COLO829 (cell line): ENCODE data around the gene EXT2.
A peak's percentile ranks its signal among the peaks of the same experiment; 100 is the strongest.

Source experiments
- DNase-seq: peaks from one replicate; pipeline ENCODE4 v3.0.0; 2012; ENCODE audit warnings: low spot score

EXT2 gene

GRCh38 chr11:44095506-44096359 is at the start of gene EXT2:
TSS of gene EXT2 (plus strand) at chr11:44095678. CDS start at chr11:44107713, 12,035 bp downstream.
- DNase-seq = peak; percentile 92

- no peak for DNase-seq
Observed at GRCh38 chr11:44046182-44046581, 49.3 kb upstream of the EXT2 start.

GRCh38 chr11:44047298-44047697 is 48.2 kb upstream of the EXT2 start:
- DNase-seq = no peak

DNA sequence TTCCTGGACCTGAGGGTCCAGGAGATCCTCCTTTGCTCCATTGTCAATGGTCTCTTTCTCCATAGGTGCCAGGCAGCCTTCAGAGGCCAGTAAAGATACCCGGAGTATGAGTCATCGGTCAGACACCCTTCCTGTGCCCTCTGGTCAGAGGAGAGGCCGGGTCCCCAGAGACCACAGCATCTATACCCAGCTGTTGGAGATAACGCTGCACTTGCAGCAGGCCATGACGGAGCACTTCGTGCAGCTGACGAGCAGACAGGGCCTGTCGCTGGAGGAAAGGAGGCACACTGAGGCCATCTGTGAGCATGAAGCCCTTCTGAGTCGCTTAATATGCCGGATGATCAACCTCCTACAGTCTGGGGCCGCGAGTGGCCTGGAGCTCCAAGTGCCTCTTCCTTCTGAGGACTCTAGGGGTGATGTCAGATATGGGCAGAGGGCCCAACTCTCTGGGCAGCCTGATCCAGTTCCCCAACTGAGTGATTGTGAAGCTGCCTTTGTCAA is 47.5 kb upstream of the EXT2 start, which contains the start of gene ACCSL:
Gene ACCSL, plus strand, starts transcription at position 51 of the 501 bp plus-strand sequence. Its CDS starts 56 bp downstream, at position 107.
- DNase-seq = peak; percentile 82

GRCh38 chr11:44049832-44050231 is 45.6 kb upstream of the EXT2 start:
- DNase-seq = no peak

DNA sequence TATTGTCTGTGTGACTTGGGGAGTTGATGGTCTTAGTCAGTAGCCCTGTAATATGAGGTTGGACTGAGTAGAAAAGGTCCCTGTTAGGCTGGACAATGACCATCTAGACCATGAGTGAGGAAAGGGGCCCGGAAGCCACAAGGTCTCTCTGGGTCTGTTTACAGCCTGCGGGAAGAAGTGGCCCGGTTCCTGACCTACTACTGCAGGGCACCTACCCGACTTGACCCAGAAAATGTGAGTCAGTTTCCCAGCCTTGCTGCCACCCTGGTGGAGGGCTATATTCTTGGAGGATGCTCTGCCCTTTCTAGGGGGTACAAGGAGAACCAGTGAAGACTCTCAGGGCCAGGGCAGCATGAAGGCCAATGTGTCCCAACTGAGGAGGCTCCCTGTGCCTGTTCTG is 44.3 kb upstream of the EXT2 start:
- DNase-seq = no peak

GRCh38 chr11:44057340-44057739 is 38.1 kb upstream of the EXT2 start:
- DNase-seq = no peak

DNA sequence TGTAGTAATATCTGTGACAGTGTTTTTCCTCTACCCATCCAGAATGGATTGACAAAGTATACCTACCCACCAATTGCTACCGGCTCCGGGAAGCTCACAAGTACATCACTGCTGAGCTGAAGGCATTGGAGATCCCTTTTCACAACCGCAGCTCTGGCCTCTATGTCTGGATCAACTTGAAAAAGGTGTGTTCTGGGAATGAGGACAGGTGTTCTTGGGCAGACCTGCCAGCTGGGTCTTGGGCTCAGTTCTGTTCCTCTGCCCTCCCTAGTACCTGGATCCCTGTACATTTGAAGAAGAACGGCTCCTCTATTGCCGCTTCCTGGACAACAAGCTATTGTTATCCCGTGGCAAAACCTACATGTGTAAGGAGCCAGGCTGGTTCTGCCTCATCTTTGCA is 37.2 kb upstream of the EXT2 start:
- no peak for DNase-seq

DNA sequence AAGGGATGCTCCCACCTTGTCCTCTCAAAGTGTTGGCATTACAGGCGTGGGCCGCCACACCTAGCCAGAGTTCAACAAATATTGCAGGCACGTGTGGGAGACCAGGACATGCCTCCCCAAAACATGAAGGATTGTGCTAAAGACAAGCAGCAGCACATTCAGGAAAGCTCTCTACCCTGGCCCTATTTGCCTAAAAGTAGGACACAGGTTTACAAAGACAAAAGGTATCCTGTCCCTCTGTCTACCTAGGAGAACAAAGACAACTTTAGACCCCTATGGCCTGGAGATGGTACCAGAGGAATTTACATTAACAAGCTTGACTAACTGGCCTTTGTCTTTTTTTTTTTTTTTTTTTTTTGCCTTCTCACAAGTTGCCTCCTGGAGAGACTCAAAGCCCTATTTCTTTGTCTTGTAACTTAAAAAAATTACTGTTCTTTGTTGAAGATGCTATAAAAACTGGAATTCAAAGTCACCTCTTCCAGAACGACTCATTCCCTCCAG is 30.3 kb upstream of the EXT2 start:
- DNase-seq = no peak

GRCh38 chr11:44065841-44066731 is 29.4 kb upstream of the EXT2 start, which contains the start of gene ACCS:
TSS of gene ACCS (plus strand) at chr11:44066270. CDS start at chr11:44067628, 1,358 bp downstream.
- peak; percentile 86 for DNase-seq

GRCh38 chr11:44066732-44067141 is 28.7 kb upstream of the EXT2 start:
- peak; percentile 78 for DNase-seq

DNA sequence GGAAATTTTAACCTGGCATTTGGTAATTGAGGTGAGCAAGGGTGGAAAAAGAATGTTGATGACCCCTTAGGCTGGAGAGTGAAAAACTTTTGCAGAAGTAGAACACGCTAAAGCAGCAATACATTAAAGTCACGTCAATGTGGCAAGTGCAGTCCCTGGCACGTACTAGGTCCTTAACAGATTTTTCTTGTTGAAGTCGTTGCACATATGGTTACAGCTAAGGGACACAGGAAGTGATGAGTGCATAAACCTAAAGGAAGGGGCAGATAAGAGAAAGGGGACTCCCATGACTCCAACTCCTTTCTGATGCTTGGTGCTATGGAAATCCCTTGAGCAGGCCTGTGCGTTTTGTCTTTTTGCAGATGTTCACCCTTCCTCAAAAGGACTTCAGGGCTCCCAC is 28.2 kb upstream of the EXT2 start:
- DNase-seq = no peak

- no peak for DNase-seq
Observed at GRCh38 chr11:44068180-44068579, 27.3 kb upstream of the EXT2 start.

DNA sequence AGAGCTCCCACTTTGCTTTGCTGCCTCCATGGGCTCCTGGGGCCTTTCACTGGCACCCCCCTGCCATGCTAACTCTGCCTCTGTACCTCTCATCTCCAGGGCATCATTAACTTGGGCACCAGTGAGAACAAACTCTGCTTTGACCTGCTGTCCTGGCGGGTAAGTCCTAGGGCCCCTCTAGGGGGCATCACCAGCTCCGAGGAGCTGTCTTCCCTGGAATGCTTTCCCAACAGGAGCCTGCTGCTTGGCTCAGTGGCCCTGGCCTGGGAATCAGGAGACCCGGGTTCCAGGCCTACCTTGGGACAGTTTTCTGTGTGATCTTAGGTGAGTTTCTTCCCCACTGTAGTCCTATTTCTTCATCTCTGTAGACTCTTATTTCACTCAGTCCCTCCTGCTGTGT is 24.3 kb upstream of the EXT2 start:
- no peak for DNase-seq

- no peak for DNase-seq
Observed at GRCh38 chr11:44072757-44073658, 22.5 kb upstream of the EXT2 start.

DNA sequence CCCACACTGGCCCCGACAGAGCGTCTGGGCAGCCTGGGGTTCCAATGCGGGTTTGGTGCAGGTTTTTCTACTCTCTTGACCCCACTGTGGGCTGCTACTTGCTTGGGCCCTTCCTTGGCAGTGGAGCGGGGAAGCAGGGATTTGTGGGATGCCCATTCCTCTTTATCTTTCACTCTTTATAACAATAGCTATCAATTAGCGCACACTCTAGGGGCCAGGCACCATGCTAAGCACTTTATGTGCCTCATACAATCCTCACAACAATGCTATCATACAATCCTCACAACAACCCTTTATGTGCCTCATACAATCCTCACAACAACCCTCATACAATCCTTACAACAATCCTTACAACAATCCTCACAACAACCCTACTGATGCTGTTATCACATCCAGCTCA is 16.7 kb upstream of the EXT2 start:
- DNase-seq = no peak

DNA sequence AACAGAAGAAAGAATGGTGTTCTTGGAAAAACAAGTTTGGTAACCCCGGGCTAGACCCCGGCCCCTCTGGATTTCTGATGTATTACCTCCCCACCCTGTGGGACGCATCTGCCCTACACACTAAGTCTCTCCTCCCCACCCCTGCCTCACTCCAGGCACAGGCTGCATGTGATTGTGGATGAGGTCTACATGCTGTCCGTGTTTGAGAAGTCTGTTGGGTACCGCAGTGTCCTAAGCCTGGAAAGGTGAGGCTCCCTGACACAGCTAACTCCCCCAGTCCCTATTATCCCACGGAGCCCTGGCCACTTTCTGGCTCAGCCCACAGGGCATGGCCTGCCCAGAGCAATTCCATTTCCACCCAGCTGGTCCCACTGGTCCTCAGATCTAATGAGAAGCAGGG is 16.1 kb upstream of the EXT2 start:
- no peak for DNase-seq

DNA sequence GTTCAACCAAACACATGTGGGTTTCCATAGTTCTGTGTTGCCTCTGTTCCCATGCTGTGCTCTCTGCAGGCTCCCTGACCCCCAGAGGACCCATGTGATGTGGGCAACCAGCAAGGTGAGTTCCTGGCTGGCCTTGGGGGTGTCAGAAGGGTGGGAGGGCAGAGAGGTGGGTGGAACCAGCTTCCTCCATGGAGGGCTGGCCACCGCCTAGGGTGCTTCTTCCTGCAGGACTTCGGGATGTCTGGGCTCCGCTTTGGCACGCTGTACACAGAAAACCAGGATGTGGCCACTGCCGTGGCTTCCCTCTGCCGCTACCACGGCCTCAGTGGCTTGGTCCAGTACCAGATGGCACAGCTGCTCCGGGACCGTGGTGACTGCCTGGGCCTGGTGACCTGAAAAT is 14.5 kb upstream of the EXT2 start:
- no peak for DNase-seq

GRCh38 chr11:44082645-44083044 is 12.8 kb upstream of the EXT2 start:
- no peak for DNase-seq

DNA sequence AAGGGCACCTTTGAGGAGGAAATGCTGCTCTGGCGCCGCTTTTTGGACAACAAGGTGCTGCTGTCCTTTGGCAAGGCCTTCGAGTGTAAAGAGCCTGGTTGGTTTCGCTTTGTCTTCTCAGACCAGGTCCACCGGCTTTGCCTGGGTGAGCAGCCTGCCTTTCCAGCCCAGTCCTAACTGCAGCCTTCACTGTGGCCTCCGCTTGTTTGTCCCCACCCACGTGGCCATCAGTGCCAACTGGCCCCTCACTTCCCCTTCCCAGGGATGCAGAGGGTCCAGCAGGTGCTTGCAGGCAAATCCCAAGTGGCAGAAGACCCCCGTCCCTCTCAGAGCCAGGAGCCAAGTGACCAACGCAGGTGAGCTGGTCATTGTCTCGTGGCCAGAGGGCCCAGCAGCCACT is 12.0 kb upstream of the EXT2 start:
- no peak for DNase-seq

DNA sequence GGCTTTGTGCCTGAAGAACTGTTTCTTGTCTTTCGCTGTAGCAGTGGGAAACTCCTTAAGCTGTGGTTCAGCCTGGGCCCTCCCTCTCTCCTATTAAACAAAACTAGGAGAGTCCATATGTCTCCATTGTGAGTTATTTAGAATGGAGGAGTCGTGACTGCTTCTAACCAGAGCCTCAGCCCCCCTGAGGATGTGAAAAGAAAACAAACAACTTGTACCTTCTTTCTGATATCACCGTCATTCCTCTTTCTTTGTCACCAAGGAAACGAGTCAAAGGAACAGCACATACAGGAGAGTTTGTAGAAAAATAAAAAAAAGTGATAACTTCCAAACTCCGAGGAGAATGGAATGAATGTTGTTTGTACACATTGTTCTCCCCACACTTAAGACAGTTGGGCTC is 11.6 kb upstream of the EXT2 start:
- DNase-seq = no peak
